Calu3 (cell line): ENCODE measurements around the gene MMEL1. TPM values are rescaled to one million over a fixed set of nuclear protein-coding genes. Genes with fewer than 3 reads are reported as not detected.

ENCODE experiments used
- BruUV-seq: library from RNA; stranded (reverse); fragments of 400-500 nt; replicated peaks from 2 replicates; lab custom pipeline; 2021; lab: Mats Ljungman, UMichigan
- CTCF ChIA-PET: fragments of 300-600 bp; sonication (Branson Sonifier 250); formaldehyde crosslinking; loops from one replicate; lab custom pipeline; 2022; ENCODE audit warnings: antibody characterized with exemption; lab: Charles Lee
- DNase-seq: peaks from one replicate; pipeline ENCODE4 v3.0.0; 2022
- H3K27ac Mint-ChIP-seq: one replicate; pipeline ENCODE4 v1.8.0; 2022; ENCODE audit warnings: mixed read lengths; ENCODE audit not compliant: unreplicated experiment
- H3K27me3 Mint-ChIP-seq: one replicate; pipeline ENCODE4 v1.8.0; 2022; ENCODE audit warnings: mixed read lengths; ENCODE audit not compliant: unreplicated experiment
- H3K36me3 Mint-ChIP-seq: one replicate; pipeline ENCODE4 v1.8.0; 2022; ENCODE audit warnings: mild to moderate bottlenecking, moderate library complexity, mixed read lengths; ENCODE audit not compliant: insufficient read depth, unreplicated experiment
- H3K4me1 Mint-ChIP-seq: one replicate; pipeline ENCODE4 v1.8.0; 2022; ENCODE audit warnings: mild to moderate bottlenecking, low read depth, mixed read lengths; ENCODE audit not compliant: unreplicated experiment
- H3K4me3 Mint-ChIP-seq: one replicate; pipeline ENCODE4 v1.8.0; 2022; ENCODE audit warnings: mild to moderate bottlenecking, low read depth, moderate library complexity, mixed read lengths; ENCODE audit not compliant: unreplicated experiment
- H3K9me3 Mint-ChIP-seq: one replicate; pipeline ENCODE4 v1.8.0; 2022; ENCODE audit warnings: low read depth, mixed read lengths; ENCODE audit not compliant: unreplicated experiment
- intact Hi-C: fragments of 100-400 bp; cut with micrococcal nuclease; formaldehyde crosslinking; loops from one replicate; pipeline ENCODE4 v1.10.0; 2022; ENCODE audit not compliant: unreplicated experiment
- total RNA-seq: library from RNA; stranded (reverse); gene quantifications from 2 replicates; pipeline ENCODE4 v1.2.3, GENCODE V29; 2022
- TF ChIP-seq, protein P1 (sequence below): fragments of 200-600 bp; IDR thresholded peaks from one replicate; pipeline ENCODE4 v1.8.0; 2022; ENCODE audit warnings: antibody characterized with exemption; ENCODE audit not compliant: unreplicated experiment

MMEL1 gene
- total RNA-seq, 1 experiment from 2014 or later = 5.6 TPM

DNA sequence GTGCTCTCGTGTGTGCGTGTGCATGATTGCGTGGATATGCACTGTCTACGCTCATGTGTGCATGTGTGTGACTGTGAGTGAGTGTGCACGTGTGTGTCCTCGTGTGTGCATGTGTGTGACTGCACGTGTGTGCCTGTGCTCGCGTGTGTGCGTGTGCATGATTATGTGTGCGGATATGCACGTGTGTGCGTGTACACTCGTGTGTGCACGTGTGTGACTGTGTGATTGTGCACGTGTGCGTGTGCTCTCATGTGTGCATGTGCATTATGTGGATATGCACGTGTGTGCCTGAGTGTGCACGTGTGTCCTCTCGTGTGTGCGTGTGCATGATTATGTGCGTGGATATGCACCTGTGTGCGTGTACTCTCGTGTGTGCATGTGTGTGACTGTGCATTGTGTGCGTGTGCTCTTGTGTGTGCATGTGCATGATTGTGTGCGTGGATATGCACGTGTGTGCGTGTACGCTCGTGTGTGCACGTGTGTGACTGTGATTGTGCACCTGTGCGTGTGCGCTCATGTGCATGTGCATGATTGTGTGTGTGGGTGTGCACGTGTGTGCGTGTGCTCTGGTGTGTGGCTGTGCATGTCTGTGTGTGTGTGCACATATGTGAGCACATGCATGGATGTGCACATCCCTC lies 2.2 kb downstream of the MMEL1 start:
- no peak overlapping the region for H3K4me3 Mint-ChIP-seq
- H3K9me3 Mint-ChIP-seq = peaks cover 2% of the 10 kb centered on the region
- CTCF ChIA-PET = no interaction called here
- H3K27me3 Mint-ChIP-seq = peaks cover 57% of the 10 kb centered on the region
- H3K36me3 Mint-ChIP-seq = no peaks in the 10 kb centered on the region
- intact Hi-C loops = no loop called here
- BruUV-seq = no TSS peak
- no peak overlapping the region for H3K27ac Mint-ChIP-seq
- DNase-seq = no peak
- TF ChIP-seq, protein P1, sequence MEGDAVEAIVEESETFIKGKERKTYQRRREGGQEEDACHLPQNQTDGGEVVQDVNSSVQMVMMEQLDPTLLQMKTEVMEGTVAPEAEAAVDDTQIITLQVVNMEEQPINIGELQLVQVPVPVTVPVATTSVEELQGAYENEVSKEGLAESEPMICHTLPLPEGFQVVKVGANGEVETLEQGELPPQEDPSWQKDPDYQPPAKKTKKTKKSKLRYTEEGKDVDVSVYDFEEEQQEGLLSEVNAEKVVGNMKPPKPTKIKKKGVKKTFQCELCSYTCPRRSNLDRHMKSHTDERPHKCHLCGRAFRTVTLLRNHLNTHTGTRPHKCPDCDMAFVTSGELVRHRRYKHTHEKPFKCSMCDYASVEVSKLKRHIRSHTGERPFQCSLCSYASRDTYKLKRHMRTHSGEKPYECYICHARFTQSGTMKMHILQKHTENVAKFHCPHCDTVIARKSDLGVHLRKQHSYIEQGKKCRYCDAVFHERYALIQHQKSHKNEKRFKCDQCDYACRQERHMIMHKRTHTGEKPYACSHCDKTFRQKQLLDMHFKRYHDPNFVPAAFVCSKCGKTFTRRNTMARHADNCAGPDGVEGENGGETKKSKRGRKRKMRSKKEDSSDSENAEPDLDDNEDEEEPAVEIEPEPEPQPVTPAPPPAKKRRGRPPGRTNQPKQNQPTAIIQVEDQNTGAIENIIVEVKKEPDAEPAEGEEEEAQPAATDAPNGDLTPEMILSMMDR = no peak
- H3K4me1 Mint-ChIP-seq = no peaks in the 10 kb centered on the region

DNA sequence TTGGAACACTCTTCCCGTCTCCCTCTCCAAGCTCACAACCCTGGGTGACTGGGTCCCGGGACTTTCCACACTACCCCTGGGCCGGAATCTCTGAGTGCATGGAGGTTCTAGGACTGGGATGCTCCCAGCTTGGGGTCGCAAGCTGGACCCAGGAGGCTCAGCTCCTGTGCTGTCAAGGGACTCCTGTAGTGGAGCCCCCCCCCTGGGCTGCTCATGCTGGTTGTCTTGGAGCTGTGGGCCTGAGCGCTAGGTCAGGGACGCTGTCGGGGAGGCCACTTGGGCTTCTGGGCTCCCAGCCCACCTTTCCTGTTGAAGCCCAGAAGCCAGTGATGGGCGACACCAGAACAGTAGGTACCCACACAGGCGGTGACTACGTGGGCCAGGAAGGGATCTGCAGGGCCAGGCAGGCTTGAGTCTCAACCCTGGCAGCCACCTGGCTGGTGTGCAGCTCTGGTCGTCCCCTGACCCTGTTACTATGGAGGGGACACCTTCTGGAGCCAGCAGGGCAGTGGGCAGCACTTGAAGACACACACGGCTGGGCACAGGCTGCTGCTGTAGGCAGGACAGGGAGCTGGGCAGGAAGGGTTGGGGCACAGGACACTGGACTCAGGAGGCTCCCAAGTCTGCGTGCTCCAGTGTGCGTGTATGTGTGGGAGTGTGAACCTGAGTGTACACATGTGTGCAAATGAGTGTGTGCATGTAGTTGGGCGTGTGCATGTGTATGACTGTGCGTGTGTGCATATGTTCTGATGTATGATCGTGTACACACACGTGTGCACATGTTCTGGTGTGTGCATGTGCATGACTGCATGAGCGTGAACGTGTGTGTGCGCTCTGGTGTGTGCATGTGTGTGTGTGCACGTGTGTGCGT lies 3.0 kb downstream of the MMEL1 start:
- DNase-seq = no peak
- peaks cover 65% of the 10 kb centered on the region for H3K27me3 Mint-ChIP-seq
- no peak overlapping the region for H3K4me3 Mint-ChIP-seq
- TF ChIP-seq, protein P1 = no peak
- no peaks in the 10 kb centered on the region for H3K36me3 Mint-ChIP-seq
- BruUV-seq = no TSS peak
- CTCF ChIA-PET = no interaction called here
- intact Hi-C loops = no loop called here
- no peaks in the 10 kb centered on the region for H3K4me1 Mint-ChIP-seq
- H3K9me3 Mint-ChIP-seq = peaks cover 2% of the 10 kb centered on the region
- H3K27ac Mint-ChIP-seq = no peak overlapping the region

DNA sequence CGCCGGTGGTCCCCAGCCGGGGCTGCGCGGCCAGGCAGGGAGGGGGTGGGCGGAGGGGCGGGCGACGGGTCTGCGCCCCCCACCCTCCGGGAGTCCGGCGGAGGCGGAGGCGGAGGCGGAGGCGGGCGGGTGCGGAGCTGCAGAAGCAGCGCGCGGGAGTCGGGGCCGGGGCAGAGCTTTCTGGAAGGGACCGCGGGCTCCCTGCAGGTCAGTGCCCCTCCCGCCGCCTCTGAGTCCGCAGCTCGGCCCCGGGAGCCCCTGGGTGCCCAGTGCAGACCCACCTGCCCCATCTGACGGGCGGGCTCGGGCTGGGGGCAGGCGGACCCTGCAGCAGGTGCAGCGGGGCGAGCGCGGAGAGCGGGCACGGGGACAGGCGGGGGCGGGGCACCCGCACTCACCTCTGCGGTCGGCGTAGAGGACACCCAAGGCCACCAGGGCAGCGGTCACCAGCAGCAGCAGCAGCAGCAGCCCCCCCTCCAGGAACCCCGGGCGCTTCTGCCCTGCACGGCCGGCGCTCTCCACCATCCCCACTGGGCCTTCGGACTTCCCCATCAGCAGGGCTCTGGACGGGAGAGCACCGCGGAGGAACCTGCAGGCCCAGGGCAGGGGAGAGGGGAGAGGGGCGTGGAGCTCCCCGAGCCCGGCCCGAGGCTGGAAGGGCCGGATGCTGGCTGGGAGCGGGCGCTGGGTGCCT lies 3.7 kb downstream of the MMEL1 start:
- Mint-ChIP-seq H3K4me1 (no peaks in the 10 kb centered on the region), H3K27ac (no peak overlapping the region), H3K36me3 (no peaks in the 10 kb centered on the region), H3K4me3 (no peak overlapping the region), H3K27me3 (peaks cover 73% of the 10 kb centered on the region), H3K9me3 (peaks cover 2% of the 10 kb centered on the region)
- intact Hi-C loops = no loop called here
- no peak for DNase-seq
- CTCF ChIA-PET = no interaction called here
- TF ChIP-seq, protein P1 = no peak
- no TSS peak for BruUV-seq

DNA sequence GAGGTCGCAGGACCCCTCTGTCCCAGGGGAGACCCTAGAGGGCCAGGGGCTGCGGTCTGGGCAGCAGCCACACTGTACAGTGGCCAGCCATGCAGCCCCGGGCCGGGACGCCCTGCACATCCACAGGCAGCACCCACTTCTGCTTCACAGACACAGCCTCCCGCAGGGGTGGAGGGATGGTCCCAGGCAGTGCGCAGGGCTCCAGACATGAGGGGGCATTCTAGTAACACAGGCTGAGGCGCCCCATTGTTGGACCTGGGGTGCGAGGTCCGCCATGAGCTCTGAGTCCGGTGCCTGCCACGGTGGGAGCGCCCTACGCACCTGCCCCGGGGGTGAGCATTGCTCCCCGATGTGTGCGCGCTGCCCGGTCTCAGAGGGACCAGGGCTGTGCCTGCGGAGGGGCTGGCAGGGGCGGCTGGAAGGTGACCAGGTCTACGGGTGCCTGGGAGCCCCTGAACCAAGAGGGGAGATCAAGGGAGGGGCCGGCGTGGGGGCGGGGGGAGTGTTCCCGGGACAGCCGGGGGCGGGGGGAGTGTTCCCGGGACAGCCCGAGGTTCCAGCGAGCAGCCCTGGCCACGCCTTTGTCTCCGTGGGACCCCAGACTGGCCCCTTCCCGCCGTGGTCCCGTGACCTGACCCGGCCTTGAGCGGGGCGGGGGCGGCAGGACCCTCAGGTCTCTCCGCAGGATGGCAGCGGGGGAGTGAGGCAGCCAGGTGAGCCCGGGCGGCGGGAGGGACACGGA lies 4.5 kb downstream of the MMEL1 start:
- intact Hi-C loops = no loop called here
- CTCF ChIA-PET = no interaction called here
- H3K9me3 Mint-ChIP-seq = peaks cover 2% of the 10 kb centered on the region
- H3K4me3 Mint-ChIP-seq = no peak overlapping the region
- H3K27ac Mint-ChIP-seq = no peak overlapping the region
- TF ChIP-seq, protein P1 = no peak
- no peak for DNase-seq
- no peaks in the 10 kb centered on the region for H3K4me1 Mint-ChIP-seq
- BruUV-seq = no TSS peak
- peaks cover 74% of the 10 kb centered on the region for H3K27me3 Mint-ChIP-seq
- no peaks in the 10 kb centered on the region for H3K36me3 Mint-ChIP-seq
